B cell (primary cell): ENCODE results near the gene CTNNA1. TPM values are rescaled to one million over a fixed set of nuclear protein-coding genes. Genes with fewer than 3 reads are reported as not detected.

ENCODE experiments used
- ATAC-seq: fragments of 200-7000 bp; cut with Tn5 transposase; one replicate; pipeline ENCODE4 v1.10.0; 2021; ENCODE audit warnings: low read depth, mild to moderate bottlenecking, moderate number of reproducible peaks, moderate library complexity
- CTCF ChIA-PET: fragments of 350-600 bp; sonication (Branson Sonifier 250); formaldehyde crosslinking; loops from one replicate; lab custom pipeline; 2021; ENCODE audit warnings: antibody characterized with exemption, inconsistent platforms; lab: Charles Lee
- POLR2A ChIA-PET: fragments of 350-600 bp; sonication (Branson Sonifier 250); formaldehyde crosslinking; loops from one replicate; lab custom pipeline; 2021; ENCODE audit warnings: antibody characterized with exemption; lab: Charles Lee
- DNase-seq: peaks from one replicate; pipeline ENCODE4 v3.0.0; 2013
- H2AFZ ChIP-seq: 2 replicates; pipeline ENCODE4 v1.6.1; 2012; ENCODE audit warnings: mild to moderate bottlenecking, low read depth, low read length; ENCODE audit not compliant: insufficient read depth, poor library complexity, severe bottlenecking
- H3K27ac ChIP-seq, 2 donors: 1 replicate in 1 of 2; 2 replicates in 1 of 2; pipeline ENCODE4 v1.5.1; 2012 to 2013; ENCODE audit warnings: low read length in 2 of 2, mild to moderate bottlenecking in 2 of 2, moderate library complexity in 1 of 2
- H3K27me3 ChIP-seq, 4 experiments: fragments of 200-600 bp in 1 of 4; sonication (generic) in 1 of 4; replicated peaks in 1 of 4; 1 replicate in 2 of 4; 2 replicates in 2 of 4; pipeline versions ENCODE4 v1.6.1 to v1.7.0; 2013 to 2016; ENCODE audit warnings: low read length in 3 of 4, mild to moderate bottlenecking in 2 of 4, mixed read lengths in 1 of 4, moderate library complexity in 1 of 4; ENCODE audit not compliant: insufficient read depth in 4 of 4, control insufficient read depth in 3 of 4; ENCODE audit errors: control extremely low read depth in 1 of 4
- H3K36me3 ChIP-seq, 2 experiments: replicated peaks in 1 of 2; 1 replicate in 1 of 2; 2 replicates in 1 of 2; pipeline versions ENCODE4 v1.6.1 to v1.7.1; 2013; ENCODE audit warnings: low read length in 1 of 2; ENCODE audit not compliant: insufficient read depth in 2 of 2, control insufficient read depth in 1 of 2; ENCODE audit errors: control extremely low read depth in 1 of 2, extremely low read depth in 1 of 2
- H3K4me1 ChIP-seq, 2 donors: fragments of 200-600 bp in 1 of 2; sonication (generic) in 1 of 2; 1 replicate in 1 of 2; 2 replicates in 1 of 2; pipeline versions ENCODE4 v1.5.1 to v1.6.1; 2013 to 2017; ENCODE audit warnings: low read length in 2 of 2; ENCODE audit not compliant: control insufficient read depth in 2 of 2, insufficient read depth in 2 of 2
- H3K4me2 ChIP-seq: replicated peaks from 2 replicates; pipeline ENCODE3; 2012; ENCODE audit warnings: mild to moderate bottlenecking, low read depth, low read length; ENCODE audit not compliant: poor library complexity, severe bottlenecking
- H3K4me3 ChIP-seq, 5 experiments: fragments of 200-600 bp in 1 of 5; sonication (generic) in 1 of 5; 1 replicate in 3 of 5; 2 replicates in 2 of 5; pipeline versions ENCODE4 v1.5.1 to v1.7.0; 2011 to 2016; ENCODE audit warnings: low read length in 4 of 5, mild to moderate bottlenecking in 4 of 5, low read depth in 2 of 5, control low read depth in 1 of 5, moderate library complexity in 1 of 5; ENCODE audit not compliant: insufficient read depth in 1 of 5; ENCODE audit errors: control extremely low read depth in 1 of 5, extremely low read depth in 1 of 5
- H3K79me2 ChIP-seq: fragments of 200-600 bp; sonication (generic); one replicate; pipeline ENCODE4 v1.6.0; 2016; ENCODE audit warnings: low read length; ENCODE audit not compliant: control insufficient read depth, insufficient read depth
- H3K9ac ChIP-seq: fragments of 200-600 bp; sonication (generic); 2 replicates; pipeline ENCODE4 v1.6.1; 2017; ENCODE audit warnings: mild to moderate bottlenecking, low read length, moderate library complexity
- H3K9me3 ChIP-seq, 3 donors: one replicate each; pipeline versions ENCODE4 v1.6.1 to v1.7.1; 2013; ENCODE audit warnings: low read length in 2 of 3; ENCODE audit not compliant: control insufficient read depth in 2 of 3, insufficient read depth in 1 of 3; ENCODE audit errors: control extremely low read depth in 1 of 3
- H4K20me1 ChIP-seq: 2 replicates; pipeline ENCODE4 v1.6.0; 2012; ENCODE audit warnings: mild to moderate bottlenecking, low read length; ENCODE audit not compliant: insufficient read depth, control insufficient read depth, poor library complexity, severe bottlenecking
- H3K27ac Mint-ChIP-seq: one replicate; pipeline ENCODE4 v1.8.0; 2021; ENCODE audit warnings: mixed read lengths
- H3K27me3 Mint-ChIP-seq: one replicate; pipeline ENCODE4 v1.8.0; 2021; ENCODE audit warnings: mixed read lengths
- H3K4me1 Mint-ChIP-seq: one replicate; pipeline ENCODE4 v1.8.0; 2021; ENCODE audit warnings: mixed read lengths
- H3K4me3 Mint-ChIP-seq: one replicate; pipeline ENCODE4 v1.8.0; 2021; ENCODE audit warnings: mixed read lengths
- H3K9me3 Mint-ChIP-seq: one replicate; pipeline ENCODE4 v1.8.0; 2022; ENCODE audit warnings: mixed read lengths; ENCODE audit not compliant: insufficient read depth
- CTCF ChIP-seq: fragments of 200-600 bp; IDR thresholded peaks from one replicate; pipeline ENCODE4 v1.8.0; 2022; ENCODE audit warnings: antibody characterized with exemption, mild to moderate bottlenecking
- EZH2 ChIP-seq: IDR thresholded peaks from 2 replicates; pipeline ENCODE4 v1.6.1; 2012; ENCODE audit warnings: borderline replicate concordance, low read depth, mild to moderate bottlenecking, moderate library complexity, low read length; ENCODE audit not compliant: insufficient read depth, poor library complexity, severe bottlenecking
- WGBS: methylation state at CpG from one replicate; pipeline ENCODE4 v1.1.5; 2013; ENCODE audit warnings: missing lambda C conversion rate; ENCODE audit not compliant: insufficient coverage; 5-methylcytosine and 5-hydroxymethylcytosine counted together
- intact Hi-C: fragments of 100-400 bp; cut with micrococcal nuclease; formaldehyde crosslinking; loops from one replicate; pipeline ENCODE4 v1.10.0; 2022
- polyA plus RNA-seq: library from polyadenylated mRNA; depleted of rRNA; stranded (reverse); fragments of >200 nt; gene quantifications from 2 replicates; pipeline ENCODE4 v1.2.3, GENCODE V29; 2012
- total RNA-seq, 2 donors: library from RNA; stranded (reverse); fragments of 120-200 nt in 1 of 2; gene quantifications; 1 replicate in 1 of 2; 2 replicates in 1 of 2; pipeline versions ENCODE4 v1.2.3 to v1.2.4, GENCODE V29; 2013 to 2022

Gene CTNNA1
- total and polyA plus RNA-seq, 2 donors (not counting 1 experiment from before 2014, with no cell fraction given): 22.7 to 96.0 TPM

- Histone ChIP-seq H3K27ac (no peak overlapping the region), H3K79me2 (no peaks in the 10 kb centered on the region), H3K27me3 (no peaks in the 10 kb centered on the region), H3K4me2 (no peak overlapping the region), H3K4me3 (no peak overlapping the region), H3K9me3 (no peaks in the 10 kb centered on the region), H3K9ac (no peak overlapping the region), H4K20me1 (no peaks in the 10 kb centered on the region), H3K36me3 (no peaks in the 10 kb centered on the region), H2AFZ (no peak overlapping the region), H3K4me1 (no peaks in the 10 kb centered on the region)
- Mint-ChIP-seq H3K27me3 (no peaks in the 10 kb centered on the region), H3K27ac (no peak overlapping the region), H3K4me3 (no peak overlapping the region), H3K9me3 (no peaks in the 10 kb centered on the region), H3K4me1 (no peaks in the 10 kb centered on the region)
- DNase-seq: no peak
- TF ChIP-seq CTCF: no peak
- no peak for TF ChIP-seq EZH2
- CTCF ChIA-PET: interaction anchor here (0.6 kb wide), 1 partner anchor 10 kb away, joined by 4 read pairs; no protein-coding TSS in a partner anchor
- 92% methylated on average over 4 of the region's 5 CpGs for WGBS
- ATAC-seq: no peak
- intact Hi-C loops: no loop called here
- POLR2A ChIA-PET: no interaction called here
Observed at GRCh38 chr5:138960145-138960692, 207.0 kb downstream of the CTNNA1 start.

GRCh38 chr5:138961221-138961620 is 208.0 kb downstream of the CTNNA1 start:
- H3K27me3 Mint-ChIP-seq: no peaks in the 10 kb centered on the region
- no peaks in the 10 kb centered on the region for H3K9me3 Mint-ChIP-seq
- POLR2A ChIA-PET: interaction anchor here (0.7 kb wide), 1 partner anchor 72 kb away, joined by 4 read pairs; no protein-coding TSS in a partner anchor
- no peak overlapping the region for H3K27ac Mint-ChIP-seq
- Histone ChIP-seq H3K27me3 (no peaks in the 10 kb centered on the region), H3K4me3 (no peak overlapping the region), H3K27ac (no peak overlapping the region), H3K9me3 (no peaks in the 10 kb centered on the region), H3K79me2 (no peaks in the 10 kb centered on the region), H3K36me3 (no peaks in the 10 kb centered on the region), H3K4me1 (no peaks in the 10 kb centered on the region), H2AFZ (no peak overlapping the region), H3K9ac (no peak overlapping the region), H4K20me1 (no peaks in the 10 kb centered on the region), H3K4me2 (no peak overlapping the region)
- CTCF ChIA-PET: interaction anchor here (0.5 kb wide), 1 partner anchor 232 kb away, joined by 3 read pairs; no protein-coding TSS in a partner anchor
- WGBS: 78% methylated on average over 1 of the region's 1 CpG
- DNase-seq (no peak), ATAC-seq (no peak)
- H3K4me1 Mint-ChIP-seq: no peaks in the 10 kb centered on the region
- TF ChIP-seq CTCF (no peak), EZH2 (no peak)
- no peak overlapping the region for H3K4me3 Mint-ChIP-seq
- intact Hi-C loops: no loop called here
